DOHH2 (cell line): ENCODE data around the gene DOK3.

Source experiments
- CTCF ChIP-seq: fragments of 200-600 bp; sonication (generic); IDR thresholded peaks from one replicate; pipeline ENCODE4 v1.5.1; 2014; ENCODE audit warnings: antibody characterized with exemption, mild to moderate bottlenecking, low read depth, low read length; ENCODE audit not compliant: poor library complexity, severe bottlenecking
- EZH2phosphoT487 ChIP-seq: fragments of 200-600 bp; sonication (generic); IDR thresholded peaks from 2 replicates; pipeline ENCODE4 v1.6.1; 2017; ENCODE audit warnings: borderline replicate concordance, mild to moderate bottlenecking, antibody characterized with exemption, low read length, moderate library complexity, mixed read lengths

- TF ChIP-seq CTCF (no peak), EZH2phosphoT487 (no peak)
Measured at GRCh38 chr5:177470759-177471536, 38.7 kb downstream of the DOK3 start.
